ENCODE data around the gene HNF1A. TPM values are rescaled to one million over a fixed set of nuclear protein-coding genes. Genes with fewer than 3 reads are reported as not detected.

The HNF1A gene
- total RNA-seq, 1 donor from 2014 or later = not detected

DNA sequence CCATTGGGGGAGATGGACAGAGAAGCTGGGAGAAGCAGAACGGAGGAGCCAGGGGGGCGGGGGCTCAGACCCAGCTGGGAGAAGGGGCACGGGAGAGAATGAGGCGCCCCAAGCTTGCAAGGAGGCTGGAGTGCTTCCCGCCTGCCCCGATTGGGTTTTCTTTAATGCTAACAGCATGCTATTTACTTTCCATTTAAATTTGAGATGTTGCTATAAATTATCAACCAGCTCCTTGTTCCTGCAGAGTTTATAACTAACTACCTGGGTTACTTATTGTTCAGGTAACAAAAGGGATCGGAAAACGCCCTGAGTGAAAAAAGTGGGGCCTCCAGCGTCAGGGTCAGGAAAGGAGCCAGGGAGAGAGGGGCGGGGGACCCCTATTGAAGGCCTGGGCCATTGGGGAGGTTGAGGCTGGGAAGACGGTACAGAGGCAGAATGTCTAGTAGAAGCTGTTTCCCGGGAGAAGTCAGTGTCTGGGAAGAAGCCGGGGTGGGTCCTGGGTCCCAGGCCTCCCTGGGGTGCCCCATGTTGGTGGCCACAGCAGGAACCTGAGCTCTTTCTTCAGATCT is 2.5 kb downstream of the HNF1A start:
- no peak for DNase-seq
- H3K9me3 Mint-ChIP-seq (ENCODE audit: unreplicated experiment) = peaks cover 3% of the 10 kb centered on the region
- H3K36me3 Mint-ChIP-seq (ENCODE audit: unreplicated experiment) = no peaks in the 10 kb centered on the region
- H3K27ac Mint-ChIP-seq (ENCODE audit: unreplicated experiment) = no peak overlapping the region
- H3K27me3 Mint-ChIP-seq (ENCODE audit: unreplicated experiment) = peaks cover 4% of the 10 kb centered on the region
- no peak overlapping the region for H3K4me3 Mint-ChIP-seq (ENCODE audit: unreplicated experiment)
- no peaks in the 10 kb centered on the region for H3K4me1 Mint-ChIP-seq (ENCODE audit: low read depth, unreplicated experiment)
- TF ChIP-seq CTCF (IDR thresholded peaks at IDR 0.05; ENCODE audit: partially characterized antibody, unreplicated experiment) = no peak

DNA sequence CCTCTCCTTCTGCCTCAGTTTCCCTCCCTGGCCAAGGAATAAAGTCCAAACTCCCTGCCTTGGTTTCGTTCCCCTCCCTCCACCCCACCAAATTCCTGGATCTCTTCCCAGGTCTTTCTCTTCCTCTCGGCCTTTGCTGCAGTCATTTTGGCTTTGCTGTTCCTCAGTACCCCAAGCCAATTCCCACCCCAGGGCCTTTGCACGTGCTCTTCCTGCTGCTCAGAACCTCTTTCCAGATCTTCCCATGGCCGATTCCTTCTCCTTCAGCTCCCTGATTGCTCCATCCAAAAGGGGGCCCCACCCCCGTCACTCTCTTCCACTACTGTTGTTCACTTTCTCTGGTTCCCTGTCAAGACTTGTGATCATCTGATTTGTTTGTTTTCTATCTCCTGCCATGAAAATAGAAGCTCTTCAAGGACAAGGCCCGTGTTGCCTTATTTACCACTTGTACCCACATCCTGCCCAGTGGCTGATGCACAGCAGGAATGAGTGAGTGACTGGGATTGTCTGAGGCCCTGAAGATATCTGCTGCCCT is 3.1 kb downstream of the HNF1A start:
- peaks cover 4% of the 10 kb centered on the region for H3K27me3 Mint-ChIP-seq (ENCODE audit: unreplicated experiment)
- no peaks in the 10 kb centered on the region for H3K36me3 Mint-ChIP-seq (ENCODE audit: unreplicated experiment)
- H3K27ac Mint-ChIP-seq (ENCODE audit: unreplicated experiment) = no peak overlapping the region
- no peak overlapping the region for H3K4me3 Mint-ChIP-seq (ENCODE audit: unreplicated experiment)
- H3K9me3 Mint-ChIP-seq (ENCODE audit: unreplicated experiment) = peaks cover 3% of the 10 kb centered on the region
- TF ChIP-seq CTCF (IDR thresholded peaks at IDR 0.05; ENCODE audit: partially characterized antibody, unreplicated experiment) = no peak
- no peak for DNase-seq
- H3K4me1 Mint-ChIP-seq (ENCODE audit: low read depth, unreplicated experiment) = no peaks in the 10 kb centered on the region

DNA sequence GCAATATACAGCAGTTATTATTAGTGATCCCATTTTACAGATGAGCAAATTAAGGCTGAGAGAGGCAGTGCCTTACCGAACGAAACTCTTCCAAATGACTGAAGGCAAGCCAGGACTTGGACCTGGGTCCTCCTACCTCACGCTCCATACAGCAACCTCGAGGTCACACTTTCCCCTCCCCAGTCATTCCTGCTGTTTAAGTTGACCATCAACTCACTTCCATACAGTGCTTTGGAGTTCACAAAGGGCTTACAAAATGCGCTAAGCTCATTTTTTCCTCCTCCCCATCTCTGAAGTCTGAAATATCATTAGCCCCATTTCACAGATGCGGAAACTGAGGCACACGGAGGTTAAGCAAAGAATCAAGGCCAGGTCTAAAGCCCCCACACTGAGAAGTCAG is 4.3 kb downstream of the HNF1A start:
- Mint-ChIP-seq H3K27ac (ENCODE audit: unreplicated experiment) (no peak overlapping the region), H3K27me3 (ENCODE audit: unreplicated experiment) (peaks cover 4% of the 10 kb centered on the region), H3K4me1 (ENCODE audit: low read depth, unreplicated experiment) (no peaks in the 10 kb centered on the region), H3K4me3 (ENCODE audit: unreplicated experiment) (no peak overlapping the region), H3K36me3 (ENCODE audit: unreplicated experiment) (no peaks in the 10 kb centered on the region), H3K9me3 (ENCODE audit: unreplicated experiment) (peaks cover 3% of the 10 kb centered on the region)
- TF ChIP-seq CTCF (IDR thresholded peaks at IDR 0.05; ENCODE audit: partially characterized antibody, unreplicated experiment) = no peak
- no peak for DNase-seq

GRCh38 chr12:120983759-120984158 is 5.4 kb downstream of the HNF1A start:
- DNase-seq = no peak
- H3K27ac Mint-ChIP-seq (ENCODE audit: unreplicated experiment) = no peak overlapping the region
- no peak overlapping the region for H3K4me3 Mint-ChIP-seq (ENCODE audit: unreplicated experiment)
- no peak for TF ChIP-seq CTCF (IDR thresholded peaks at IDR 0.05; ENCODE audit: partially characterized antibody, unreplicated experiment)
- peaks cover 3% of the 10 kb centered on the region for H3K9me3 Mint-ChIP-seq (ENCODE audit: unreplicated experiment)
- H3K4me1 Mint-ChIP-seq (ENCODE audit: low read depth, unreplicated experiment) = no peaks in the 10 kb centered on the region
- H3K27me3 Mint-ChIP-seq (ENCODE audit: unreplicated experiment) = peaks cover 4% of the 10 kb centered on the region
- H3K36me3 Mint-ChIP-seq (ENCODE audit: unreplicated experiment) = no peaks in the 10 kb centered on the region

DNA sequence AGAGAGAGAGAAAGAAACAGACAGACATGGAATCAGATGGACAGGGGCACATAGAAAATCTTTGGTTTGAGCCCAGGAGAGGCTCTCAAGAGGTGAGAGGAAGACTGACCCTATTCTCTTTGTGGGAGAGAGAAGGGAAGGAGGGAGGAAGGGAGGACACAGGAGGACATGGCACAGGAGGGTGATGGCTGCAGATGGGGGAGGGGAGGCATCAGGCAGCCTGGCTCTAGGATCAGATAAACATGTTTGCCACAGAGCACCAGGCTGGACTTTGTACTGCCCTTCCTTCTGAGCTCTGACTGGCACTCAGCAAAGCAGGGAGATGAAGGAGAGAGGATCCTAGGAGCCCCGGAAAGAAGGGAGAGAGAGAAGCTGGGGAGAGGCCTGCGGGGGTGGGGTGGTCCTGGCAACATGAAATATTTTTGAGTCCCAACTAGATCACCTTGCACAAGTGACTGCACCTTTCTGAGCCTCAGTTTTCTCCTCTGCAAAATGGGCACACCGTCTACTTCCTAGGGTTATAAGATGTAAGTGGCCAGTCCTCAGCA is 6.1 kb downstream of the HNF1A start:
- Mint-ChIP-seq H3K4me3 (ENCODE audit: unreplicated experiment) (no peak overlapping the region), H3K4me1 (ENCODE audit: low read depth, unreplicated experiment) (no peaks in the 10 kb centered on the region), H3K27ac (ENCODE audit: unreplicated experiment) (no peak overlapping the region), H3K27me3 (ENCODE audit: unreplicated experiment) (peaks cover 4% of the 10 kb centered on the region), H3K36me3 (ENCODE audit: unreplicated experiment) (no peaks in the 10 kb centered on the region), H3K9me3 (ENCODE audit: unreplicated experiment) (peaks cover 3% of the 10 kb centered on the region)
- no peak for TF ChIP-seq CTCF (IDR thresholded peaks at IDR 0.05; ENCODE audit: partially characterized antibody, unreplicated experiment)
- DNase-seq = no peak

All from glutamatergic neuron (in vitro differentiated cells).